ENCODE measurements around the gene PCBP1.

DNA sequence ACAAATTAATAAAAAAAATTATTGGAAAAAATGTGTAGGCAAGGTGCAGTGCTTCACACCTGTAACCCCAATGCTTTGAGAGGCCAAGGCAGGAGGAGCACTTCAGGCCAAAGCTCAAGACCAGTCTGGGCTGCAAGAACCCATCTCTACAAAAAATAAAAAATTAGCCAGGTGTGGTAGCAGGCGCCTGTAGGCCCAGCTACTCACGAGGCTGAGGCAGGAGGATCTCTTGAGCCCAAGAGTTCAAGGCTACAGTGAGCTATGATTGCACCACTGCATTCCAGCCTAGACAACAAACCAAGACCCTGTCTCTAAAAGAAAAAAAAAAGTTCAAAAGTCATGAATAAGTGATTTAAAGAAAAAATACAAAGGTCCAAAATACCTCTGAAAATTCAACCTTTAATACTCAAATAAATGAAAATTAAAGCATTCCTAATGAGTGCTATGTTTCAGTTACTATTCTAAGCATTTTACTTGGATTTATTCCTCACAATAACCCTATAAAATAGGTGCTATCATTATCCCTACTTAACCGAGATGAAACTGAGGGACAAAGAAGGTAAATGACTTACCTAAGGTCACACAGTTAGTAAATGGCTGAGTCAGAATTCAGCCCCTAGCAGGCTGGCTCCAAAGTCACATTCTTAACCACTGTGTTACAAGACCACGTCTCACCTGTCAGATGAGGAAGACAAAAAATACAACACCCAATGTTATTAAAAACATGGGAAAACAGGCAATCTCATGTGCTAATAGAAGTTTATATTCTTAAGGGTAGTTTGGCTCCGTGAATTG, 36.4 kb upstream of the PCBP1 start:
- TF ChIP-seq, protein P1, sequence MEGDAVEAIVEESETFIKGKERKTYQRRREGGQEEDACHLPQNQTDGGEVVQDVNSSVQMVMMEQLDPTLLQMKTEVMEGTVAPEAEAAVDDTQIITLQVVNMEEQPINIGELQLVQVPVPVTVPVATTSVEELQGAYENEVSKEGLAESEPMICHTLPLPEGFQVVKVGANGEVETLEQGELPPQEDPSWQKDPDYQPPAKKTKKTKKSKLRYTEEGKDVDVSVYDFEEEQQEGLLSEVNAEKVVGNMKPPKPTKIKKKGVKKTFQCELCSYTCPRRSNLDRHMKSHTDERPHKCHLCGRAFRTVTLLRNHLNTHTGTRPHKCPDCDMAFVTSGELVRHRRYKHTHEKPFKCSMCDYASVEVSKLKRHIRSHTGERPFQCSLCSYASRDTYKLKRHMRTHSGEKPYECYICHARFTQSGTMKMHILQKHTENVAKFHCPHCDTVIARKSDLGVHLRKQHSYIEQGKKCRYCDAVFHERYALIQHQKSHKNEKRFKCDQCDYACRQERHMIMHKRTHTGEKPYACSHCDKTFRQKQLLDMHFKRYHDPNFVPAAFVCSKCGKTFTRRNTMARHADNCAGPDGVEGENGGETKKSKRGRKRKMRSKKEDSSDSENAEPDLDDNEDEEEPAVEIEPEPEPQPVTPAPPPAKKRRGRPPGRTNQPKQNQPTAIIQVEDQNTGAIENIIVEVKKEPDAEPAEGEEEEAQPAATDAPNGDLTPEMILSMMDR (IDR thresholded peaks at IDR 0.05): no peak
- TF ChIP-seq POLR2AphosphoS5 (IDR thresholded peaks at IDR 0.05): no peak
